ENCODE results near the gene KLHL22.

DNA sequence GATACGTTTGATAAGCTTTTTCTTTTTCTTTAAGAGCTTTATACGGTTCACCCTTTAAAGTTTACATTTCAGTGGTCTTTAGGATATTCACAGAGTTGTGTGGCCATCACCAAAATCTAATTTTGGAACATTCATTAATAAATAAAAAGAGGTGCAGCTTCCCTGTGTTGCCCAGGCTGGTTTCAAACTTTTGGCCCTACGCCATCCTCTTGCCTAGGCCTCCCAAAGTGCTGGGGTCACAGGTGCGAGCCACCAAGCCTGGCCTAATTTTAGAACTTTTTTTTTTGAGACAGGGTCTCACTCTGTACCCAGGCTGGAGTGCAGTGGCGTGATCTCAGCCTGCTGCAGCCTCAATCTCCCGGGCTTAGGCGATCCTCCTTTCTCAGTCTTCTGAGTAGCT, 42.4 kb upstream of the KLHL22 start:
- TF ChIP-seq, protein P1, sequence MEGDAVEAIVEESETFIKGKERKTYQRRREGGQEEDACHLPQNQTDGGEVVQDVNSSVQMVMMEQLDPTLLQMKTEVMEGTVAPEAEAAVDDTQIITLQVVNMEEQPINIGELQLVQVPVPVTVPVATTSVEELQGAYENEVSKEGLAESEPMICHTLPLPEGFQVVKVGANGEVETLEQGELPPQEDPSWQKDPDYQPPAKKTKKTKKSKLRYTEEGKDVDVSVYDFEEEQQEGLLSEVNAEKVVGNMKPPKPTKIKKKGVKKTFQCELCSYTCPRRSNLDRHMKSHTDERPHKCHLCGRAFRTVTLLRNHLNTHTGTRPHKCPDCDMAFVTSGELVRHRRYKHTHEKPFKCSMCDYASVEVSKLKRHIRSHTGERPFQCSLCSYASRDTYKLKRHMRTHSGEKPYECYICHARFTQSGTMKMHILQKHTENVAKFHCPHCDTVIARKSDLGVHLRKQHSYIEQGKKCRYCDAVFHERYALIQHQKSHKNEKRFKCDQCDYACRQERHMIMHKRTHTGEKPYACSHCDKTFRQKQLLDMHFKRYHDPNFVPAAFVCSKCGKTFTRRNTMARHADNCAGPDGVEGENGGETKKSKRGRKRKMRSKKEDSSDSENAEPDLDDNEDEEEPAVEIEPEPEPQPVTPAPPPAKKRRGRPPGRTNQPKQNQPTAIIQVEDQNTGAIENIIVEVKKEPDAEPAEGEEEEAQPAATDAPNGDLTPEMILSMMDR (conservative IDR thresholded peaks at IDR 0.05; ENCODE audit: low read depth, low read length): no peak
- no peak for TF ChIP-seq EZH2 (IDR thresholded peaks at IDR 0.05; ENCODE audit: borderline replicate concordance, low read depth, low read length, poor library complexity, severe bottlenecking)
